A549 (cell line): ENCODE measurements around the gene CRLF3. TPM values are rescaled to one million over a fixed set of nuclear protein-coding genes. Genes with fewer than 3 reads are reported as not detected.
"Not testable (repeated sequence)": the region's sequence is repeated elsewhere in the genome, so short reads cannot be mapped to it uniquely, and the experiment has no call there.

Experiments used
- ATAC-seq, 2 experiments: fragments of 200-7000 bp in 1 of 2; fragments of >200 bp in 1 of 2; cut with Nextera tagmentation in 1 of 2; cut with Tn5 transposase in 1 of 2; 3 replicates each; pipeline versions ENCODE4 v1.8.0 to v1.9.1; 2018 to 2020; ENCODE audit warnings: mild to moderate bottlenecking in 1 of 2, moderate library complexity in 1 of 2
- CTCF ChIA-PET: fragments of 300-600 bp; sonication (Branson Sonifier 250); formaldehyde crosslinking; extraction: SDS; loops from one replicate; lab custom pipeline; 2021; ENCODE audit warnings: antibody characterized with exemption, inconsistent platforms; lab: Yijun Ruan, JAX
- POLR2A ChIA-PET: fragments of 350-600 bp; formaldehyde crosslinking; extraction: SDS; loops from one replicate; lab custom pipeline; 2021; ENCODE audit warnings: antibody characterized with exemption, inconsistent platforms; lab: Yijun Ruan, JAX
- DNase-seq, 2 experiments: peaks; one replicate each; pipeline versions ENCODE4 v3.0.0 to v3.0.0-alpha.2; 2011 to 2016; ENCODE audit warnings: low read depth in 1 of 2, low spot score in 1 of 2
- FAIRE-seq: peaks from 2 replicates; lab custom pipeline; 2011; peaks lifted over from hg19 to GRCh38; lab: Jason Lieb, UNC
- H3K27ac ChIP-seq, 2 experiments: fragments of >200 bp; sonication (Bioruptor Twin); formaldehyde crosslinking; 3 replicates each; pipeline ENCODE4 v1.5.1; 2016 to 2017
- H3K4me1 ChIP-seq: fragments of >200 bp; sonication (Bioruptor Twin); formaldehyde crosslinking; 3 replicates; pipeline ENCODE4 v1.6.1; 2016
- H3K4me2 ChIP-seq: fragments of >200 bp; sonication (Bioruptor Twin); formaldehyde crosslinking; 3 replicates; pipeline ENCODE4 v1.6.1; 2016
- H3K4me3 ChIP-seq: fragments of >200 bp; sonication (Bioruptor Twin); formaldehyde crosslinking; 3 replicates; pipeline ENCODE4 v1.5.1; 2016
- H3K9me3 ChIP-seq: fragments of >200 bp; sonication (Bioruptor Twin); formaldehyde crosslinking; 3 replicates; pipeline ENCODE4 v1.6.1; 2016
- WGBS: methylation state at CpG from one replicate; pipeline ENCODE4 v1.1.6; 2017; ENCODE audit errors: missing lambda C conversion rate; 5-methylcytosine and 5-hydroxymethylcytosine counted together
- polyA plus RNA-seq, 4 experiments: library from polyadenylated mRNA; depleted of rRNA in 3 of 4; stranded (reverse); fragments of >200 nt; fragmentation: RNase III in 1 of 4; extraction: RNeasy Plus Mini Kit Qiagen cat#74134 plus additional on column Dnase treatment in 1 of 4; gene quantifications; 2 replicates in 3 of 4; 3 replicates in 1 of 4; pipeline ENCODE4 v1.2.3, GENCODE V29; 2011 to 2017
- small RNA-seq, 6 experiments: library from RNA; depleted of rRNA; stranded (forward); fragments of <200 nt; gene quantifications; one replicate each; pipeline ENCODE3, GENCODE V24; 2012

CRLF3 gene
- polyA plus RNA-seq, 2 of the 4 experiments (the other 2 are of a cell fraction): 17.4 to 31.0 TPM

DNA sequence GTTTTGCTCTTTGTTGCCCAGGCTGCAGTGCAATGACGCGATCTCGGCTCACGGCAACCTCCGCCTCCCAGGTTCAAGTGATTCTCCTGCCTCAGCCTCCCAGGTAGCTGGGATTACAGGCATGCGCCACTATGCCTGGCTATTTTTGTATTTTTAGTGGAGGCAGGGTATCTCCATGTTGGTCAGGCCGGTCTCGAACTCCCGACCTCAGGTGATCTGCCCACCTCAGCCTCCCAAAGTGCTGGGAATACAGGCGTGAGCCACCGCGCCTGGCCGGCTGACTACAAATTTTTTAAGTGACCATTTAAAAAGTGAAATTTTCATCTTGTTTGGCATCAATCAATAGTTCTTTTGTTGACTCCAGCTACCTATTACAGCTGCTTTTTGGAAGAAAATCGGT lies 90.3 kb downstream of the CRLF3 start:
- H3K4me3 ChIP-seq: not testable (repeated sequence)
- CTCF ChIA-PET: interaction anchor here (10.7 kb wide), 1 partner anchor 18 kb away, joined by 79 read pairs; no protein-coding TSS in a partner anchor

More for the DNA sequence above, 90.3 kb downstream of the CRLF3 start:
- POLR2A ChIA-PET, H3K27ac ChIP-seq, DNase-seq, FAIRE-seq, H3K9me3 ChIP-seq, ATAC-seq: not testable (repeated sequence)
- 92% methylated on average over 14 of the region's 14 CpGs for WGBS
- Histone ChIP-seq H3K4me1 (peaks cover 18% of the 10 kb centered on the region; the same call in 2 of the 3 replicates), H3K4me2 (peak overlapping the region; percentile 83; the same call in 2 of the 3 replicates)

Small RNAs within 50 kb of the gene (small RNA-seq; reads per million reads assigned to genes)
- gene RNU6-298P: 0 reads per million in 6 experiments

Other genes with a start within 250 kb of the CRLF3 start
- gene ATAD5, start 7.3 kb upstream of the CRLF3 start, polyA plus RNA-seq (2011; rRNA removed): 6.3 and 9.5 TPM in 2 replicates
- 4.5 to 4.9 TPM (median 4.7 TPM) in 3 replicates for gene ATAD5, start 7.3 kb upstream of the CRLF3 start, polyA plus RNA-seq (2017; fragmentation: RNase III; extraction: RNeasy Plus Mini Kit Qiagen cat#74134 plus additional on column Dnase treatment)
- gene TEFM, start 81.5 kb upstream of the CRLF3 start, polyA plus RNA-seq (2011; rRNA removed): 25.3 and 27.5 TPM in 2 replicates
- gene TEFM, start 81.5 kb upstream of the CRLF3 start, polyA plus RNA-seq (2017; fragmentation: RNase III; extraction: RNeasy Plus Mini Kit Qiagen cat#74134 plus additional on column Dnase treatment): 26.8 to 31.6 TPM (median 30.6 TPM) in 3 replicates
- gene ADAP2, start 97.3 kb upstream of the CRLF3 start, polyA plus RNA-seq (2011; rRNA removed): 4.5 and 5.0 TPM in 2 replicates
- gene ADAP2, start 97.3 kb upstream of the CRLF3 start, polyA plus RNA-seq (2017; fragmentation: RNase III; extraction: RNeasy Plus Mini Kit Qiagen cat#74134 plus additional on column Dnase treatment): 3.3 to 3.9 TPM (median 3.7 TPM) in 3 replicates
- 35.0 and 43.1 TPM in 2 replicates for gene RNF135, start 146.3 kb upstream of the CRLF3 start, polyA plus RNA-seq (2011; rRNA removed)
- 23.1 to 25.8 TPM (median 24.7 TPM) in 3 replicates for gene RNF135, start 146.3 kb upstream of the CRLF3 start, polyA plus RNA-seq (2017; fragmentation: RNase III; extraction: RNeasy Plus Mini Kit Qiagen cat#74134 plus additional on column Dnase treatment)